Measurements from ENCODE around the gene CNPY4. TPM values are rescaled to one million over a fixed set of nuclear protein-coding genes. Genes with fewer than 3 reads are reported as not detected.

The CNPY4 gene
- total and polyA plus RNA-seq, 2 experiments from 2014 or later = 26.2 to 26.9 TPM

DNA sequence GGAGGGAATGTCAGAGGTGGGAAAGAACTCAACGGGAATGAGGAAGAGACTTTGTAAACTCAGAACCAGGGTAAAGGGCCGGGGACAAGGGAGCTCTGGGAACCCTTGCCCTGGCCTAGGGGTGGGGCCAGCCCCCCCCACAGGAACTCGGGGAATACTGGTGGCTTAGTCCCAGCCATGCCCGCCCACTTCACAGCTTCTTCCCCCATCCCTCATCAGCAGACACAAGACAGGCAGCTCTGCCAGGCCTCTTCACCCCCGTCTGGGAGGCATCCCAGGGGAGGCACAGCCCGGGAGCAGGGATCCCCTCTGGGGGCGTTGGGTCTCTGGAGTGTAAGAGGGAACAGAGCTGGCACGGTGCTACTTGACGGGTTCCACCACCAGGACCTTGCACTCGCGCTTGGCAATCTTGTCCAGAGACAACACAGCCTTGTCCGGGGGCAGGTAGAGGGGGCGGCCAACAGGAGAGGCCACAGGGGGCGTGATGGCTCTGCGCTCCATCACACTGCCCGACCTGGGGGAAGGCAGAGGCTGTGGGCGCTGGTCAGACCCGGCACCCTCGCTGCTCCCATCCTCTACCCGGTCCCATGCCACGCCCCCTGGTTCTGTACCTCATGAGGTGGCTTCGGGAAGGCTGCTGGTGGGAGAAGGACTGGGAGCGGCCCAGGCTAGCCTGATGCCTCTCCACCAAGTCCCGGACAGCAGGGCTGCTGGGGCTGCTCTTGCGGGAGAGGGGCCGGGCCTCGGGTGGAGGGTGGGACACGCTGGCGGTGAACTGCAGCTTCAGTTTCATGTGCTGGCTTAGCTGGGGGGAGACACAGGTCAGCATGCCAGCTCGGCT, 35.4 kb downstream of the CNPY4 start:
- H3K79me2 ChIP-seq (ENCODE audit: insufficient read depth) = peaks cover 34% of the 10 kb centered on the region
- H3F3A ChIP-seq (ENCODE audit: insufficient read depth) = peaks cover 6% of the 10 kb centered on the region; the same call in 1 of the 2 replicates
- TF ChIP-seq EZH2phosphoT487 (IDR thresholded peaks at IDR 0.05; ENCODE audit: insufficient read depth, low read depth) (no peak), EZH2 (IDR thresholded peaks at IDR 0.05; ENCODE audit: insufficient read depth, poor library complexity, severe bottlenecking) (no peak)
- H3K9me2 ChIP-seq (ENCODE audit: insufficient read depth) = no peaks in the 10 kb centered on the region
- no peak overlapping the region for H3K27ac ChIP-seq
- H3K4me2 ChIP-seq (ENCODE audit: unreplicated experiment) = no peak overlapping the region
- H2AFZ ChIP-seq = no peak overlapping the region
- peaks cover 9% of the 10 kb centered on the region; the same call in 1 of the 2 replicates for H3K4me1 ChIP-seq (ENCODE audit: insufficient read depth)
- in situ Hi-C loops (cut with MboI) = no loop called here
- H3K9ac ChIP-seq = no peak overlapping the region
- no peaks in the 10 kb centered on the region; the same call in 1 of the 2 replicates for H3K36me3 ChIP-seq (ENCODE audit: low read depth)
- H3K27me3 ChIP-seq (replicated peaks; ENCODE audit: insufficient read depth) = no peaks in the 10 kb centered on the region
- WGBS, 2 experiments (ENCODE audit: low coverage in 1 of 2, low lambda C conversion rate in 2 of 2, missing lambda C conversion rate in 2 of 2) = 68 to 71% methylated on average over 21 to 29 of the region's 30 CpGs
- H3K9me3 ChIP-seq (ENCODE audit: low read depth) = no peaks in the 10 kb centered on the region
- H3K4me3 ChIP-seq = no peak overlapping the region
- no peak for DNase-seq
- H4K20me1 ChIP-seq (ENCODE audit: insufficient read depth) = no peaks in the 10 kb centered on the region; the same call in 1 of the 2 replicates

DNA sequence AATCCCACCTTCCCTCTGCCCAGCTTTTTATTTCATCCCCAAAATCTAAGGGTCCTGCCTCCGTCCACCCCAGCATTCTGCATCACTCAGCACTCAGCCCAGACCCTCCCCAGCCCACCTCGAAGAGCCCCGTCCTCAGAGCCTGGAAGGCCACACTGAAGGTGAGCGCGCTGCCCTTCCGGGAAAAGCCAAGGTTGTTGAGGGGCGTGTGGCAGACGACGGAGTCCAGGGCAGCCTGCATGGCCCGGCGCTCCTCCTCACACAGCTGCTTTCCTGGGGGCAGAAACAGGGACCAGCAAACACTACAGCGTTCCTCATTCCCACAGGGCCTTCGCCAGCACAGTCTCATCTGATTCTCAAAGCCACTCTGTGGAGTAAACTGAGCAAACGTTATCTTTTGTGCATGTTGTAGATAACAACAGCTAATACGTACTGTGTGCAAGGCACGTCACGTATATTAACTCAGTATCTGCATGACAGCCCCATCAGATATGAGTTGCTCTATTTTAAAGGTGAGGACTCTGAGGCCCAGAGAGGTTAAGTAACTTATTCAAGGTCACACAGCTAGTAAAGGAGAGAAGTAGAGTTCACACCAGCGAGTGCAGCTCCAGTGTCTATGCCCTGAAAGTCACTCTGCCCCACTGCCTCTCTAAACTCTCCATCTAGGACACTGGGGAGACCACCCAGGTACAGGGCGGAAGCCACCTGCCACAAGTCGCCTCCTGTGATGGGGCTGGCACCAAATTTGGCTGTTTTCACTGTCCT, 36.3 kb downstream of the CNPY4 start:
- 85 to 89% methylated on average over 20 of the region's 20 CpGs for WGBS, 2 experiments (ENCODE audit: low coverage in 1 of 2, low lambda C conversion rate in 2 of 2, missing lambda C conversion rate in 2 of 2)
- no peaks in the 10 kb centered on the region for H3K27me3 ChIP-seq (replicated peaks; ENCODE audit: insufficient read depth)
- peaks cover 5% of the 10 kb centered on the region; the same call in 1 of the 2 replicates for H3K4me1 ChIP-seq (ENCODE audit: insufficient read depth)
- no peak overlapping the region for H3K27ac ChIP-seq
- no peak overlapping the region for H3K4me3 ChIP-seq
- no peaks in the 10 kb centered on the region for H3K9me3 ChIP-seq (ENCODE audit: low read depth)
- no peak overlapping the region for H2AFZ ChIP-seq
- no peaks in the 10 kb centered on the region for H3K9me2 ChIP-seq (ENCODE audit: insufficient read depth)
- no peaks in the 10 kb centered on the region; the same call in 1 of the 2 replicates for H3K36me3 ChIP-seq (ENCODE audit: low read depth)
- in situ Hi-C loops (cut with MboI) = no loop called here
- H3K9ac ChIP-seq = no peak overlapping the region
- DNase-seq = no peak
- H3K79me2 ChIP-seq (ENCODE audit: insufficient read depth) = peaks cover 28% of the 10 kb centered on the region
- 0 out of 2 replicates have a peak, but pooled peaks cover 6% of the 10 kb centered on the region for H3F3A ChIP-seq (ENCODE audit: insufficient read depth)
- H4K20me1 ChIP-seq (ENCODE audit: insufficient read depth) = no peaks in the 10 kb centered on the region; the same call in 1 of the 2 replicates
- no peak overlapping the region for H3K4me2 ChIP-seq (ENCODE audit: unreplicated experiment)
- TF ChIP-seq EZH2 (IDR thresholded peaks at IDR 0.05; ENCODE audit: insufficient read depth, poor library complexity, severe bottlenecking) (no peak), EZH2phosphoT487 (IDR thresholded peaks at IDR 0.05; ENCODE audit: insufficient read depth, low read depth) (no peak)

DNA sequence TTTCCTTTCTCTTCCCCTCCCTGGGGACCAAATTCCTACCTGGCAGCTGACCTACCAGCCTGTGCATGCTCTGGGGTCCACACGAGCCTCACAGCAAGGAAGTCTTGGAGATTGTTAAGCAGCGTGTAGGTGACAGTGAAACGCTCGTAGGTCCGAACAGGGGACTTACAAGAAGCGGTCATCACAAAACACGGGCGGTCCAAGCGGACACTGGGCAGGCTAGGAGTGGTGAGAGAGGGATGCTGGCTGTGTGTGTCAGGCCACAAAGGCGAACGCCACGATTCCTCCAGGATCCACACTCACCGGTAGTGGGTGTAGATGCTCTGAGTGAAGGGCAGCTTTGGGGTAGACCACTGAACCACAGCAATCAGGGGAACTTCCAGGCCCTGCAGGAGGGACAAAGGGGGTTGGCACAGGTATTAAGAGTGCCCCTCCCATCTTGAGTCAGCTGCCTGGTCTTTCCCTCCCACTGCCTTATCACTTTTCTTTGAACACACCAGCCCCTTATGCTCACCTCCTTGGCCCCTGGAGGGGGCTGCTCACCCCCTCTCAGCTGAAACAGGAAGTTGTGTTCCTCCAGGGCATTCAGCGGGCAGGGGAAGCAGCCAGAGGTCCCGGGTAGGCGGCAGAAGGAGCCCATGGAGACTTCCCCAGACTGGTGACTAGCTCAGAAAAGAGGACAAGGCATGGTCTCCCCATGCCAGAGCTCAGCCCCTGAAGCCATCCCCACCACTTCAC, 37.1 kb downstream of the CNPY4 start:
- no peaks in the 10 kb centered on the region; the same call in 1 of the 2 replicates for H4K20me1 ChIP-seq (ENCODE audit: insufficient read depth)
- no peaks in the 10 kb centered on the region for H3K27me3 ChIP-seq (replicated peaks; ENCODE audit: insufficient read depth)
- TF ChIP-seq EZH2 (IDR thresholded peaks at IDR 0.05; ENCODE audit: insufficient read depth, poor library complexity, severe bottlenecking) (no peak), EZH2phosphoT487 (IDR thresholded peaks at IDR 0.05; ENCODE audit: insufficient read depth, low read depth) (no peak)
- no peaks in the 10 kb centered on the region; the same call in 1 of the 2 replicates for H3K36me3 ChIP-seq (ENCODE audit: low read depth)
- H3K79me2 ChIP-seq (ENCODE audit: insufficient read depth) = peaks cover 23% of the 10 kb centered on the region; the same call in 1 of the 2 replicates
- DNase-seq = no peak
- WGBS, 2 experiments (ENCODE audit: low coverage in 1 of 2, low lambda C conversion rate in 2 of 2, missing lambda C conversion rate in 2 of 2) = 86% methylated on average over 16 of the region's 16 CpGs
- no peaks in the 10 kb centered on the region for H3K9me2 ChIP-seq (ENCODE audit: insufficient read depth)
- no peak overlapping the region for H2AFZ ChIP-seq
- H3K9me3 ChIP-seq (ENCODE audit: low read depth) = no peaks in the 10 kb centered on the region
- H3K9ac ChIP-seq = no peak overlapping the region; the same call in 1 of the 2 replicates
- no peak overlapping the region for H3K27ac ChIP-seq
- H3K4me2 ChIP-seq (ENCODE audit: unreplicated experiment) = no peak overlapping the region
- 0 out of 2 replicates have a peak, but pooled peaks cover 6% of the 10 kb centered on the region for H3F3A ChIP-seq (ENCODE audit: insufficient read depth)
- in situ Hi-C loops (cut with MboI) = no loop called here
- H3K4me3 ChIP-seq = no peak overlapping the region
- peaks cover 5% of the 10 kb centered on the region; the same call in 1 of the 2 replicates for H3K4me1 ChIP-seq (ENCODE audit: insufficient read depth)

DNA sequence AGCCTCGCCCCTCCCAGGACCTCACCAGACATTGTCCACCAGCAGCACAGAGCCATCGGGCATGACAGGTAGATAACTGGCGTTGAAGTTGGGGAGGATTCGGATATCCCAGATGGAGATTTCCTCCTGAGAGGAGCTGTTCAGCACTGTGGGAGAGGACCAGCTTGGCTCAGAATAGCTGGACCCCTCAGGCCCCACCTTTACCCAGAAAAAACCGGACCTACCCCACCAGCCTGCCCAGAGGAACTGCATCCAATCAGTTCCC, 37.6 kb downstream of the CNPY4 start:
- WGBS, 2 experiments (ENCODE audit: low coverage in 1 of 2, low lambda C conversion rate in 2 of 2, missing lambda C conversion rate in 2 of 2) = 91 to 97% methylated on average over 5 of the region's 5 CpGs

More for the DNA sequence above, 37.6 kb downstream of the CNPY4 start:
- H3K9me2 ChIP-seq (ENCODE audit: insufficient read depth) = no peaks in the 10 kb centered on the region
- peak overlapping the region; percentile 79 for H3K4me2 ChIP-seq (ENCODE audit: unreplicated experiment)
- no peak overlapping the region for H3K27ac ChIP-seq
- H3K9me3 ChIP-seq (ENCODE audit: low read depth) = no peaks in the 10 kb centered on the region
- H4K20me1 ChIP-seq (ENCODE audit: insufficient read depth) = no peaks in the 10 kb centered on the region; the same call in 1 of the 2 replicates
- no peak for TF ChIP-seq EZH2 (IDR thresholded peaks at IDR 0.05; ENCODE audit: insufficient read depth, poor library complexity, severe bottlenecking)
- no peak for TF ChIP-seq EZH2phosphoT487 (IDR thresholded peaks at IDR 0.05; ENCODE audit: insufficient read depth, low read depth)
- peaks cover 19% of the 10 kb centered on the region; the same call in 1 of the 2 replicates for H3K79me2 ChIP-seq (ENCODE audit: insufficient read depth)
- peaks cover 5% of the 10 kb centered on the region; the same call in 1 of the 2 replicates for H3K4me1 ChIP-seq (ENCODE audit: insufficient read depth)
- 0 out of 2 replicates have a peak, but pooled peaks cover 6% of the 10 kb centered on the region for H3F3A ChIP-seq (ENCODE audit: insufficient read depth)
- no peaks in the 10 kb centered on the region; the same call in 1 of the 2 replicates for H3K36me3 ChIP-seq (ENCODE audit: low read depth)
- no peak overlapping the region for H2AFZ ChIP-seq
- in situ Hi-C loops (cut with MboI) = no loop called here
- no peak overlapping the region; the same call in 1 of the 2 replicates for H3K9ac ChIP-seq
- peak overlapping the region; percentile 97 for H3K4me3 ChIP-seq
- DNase-seq = no peak
- no peaks in the 10 kb centered on the region for H3K27me3 ChIP-seq (replicated peaks; ENCODE audit: insufficient read depth)
